NB4 (cell line): ENCODE measurements around the gene BAHCC1.

Experiments used
- CTCF ChIP-seq: IDR thresholded peaks from one replicate; pipeline ENCODE4 v1.5.1; 2012; ENCODE audit warnings: low read depth, low read length
- MAX ChIP-seq: IDR thresholded peaks from 2 replicates; pipeline ENCODE4 v1.6.1; 2011; ENCODE audit warnings: low read depth, low read length
- MYC ChIP-seq: IDR thresholded peaks from 2 replicates; pipeline ENCODE4 v1.6.1; 2011; ENCODE audit warnings: low read depth, low read length
- POLR2A ChIP-seq: IDR thresholded peaks from 2 replicates; pipeline ENCODE4 v1.6.1; 2011; ENCODE audit warnings: mild to moderate bottlenecking; ENCODE audit not compliant: insufficient read length; ENCODE audit errors: extremely low read depth

- TF ChIP-seq CTCF (no peak), POLR2A (no peak), MYC (no peak), MAX (no peak)
Measured at GRCh38 chr17:81409190-81409935, 14.1 kb downstream of the BAHCC1 start.
